Esophagus squamous epithelium (tissue), 5 donors: ENCODE results near the gene ZMYND19. TPM values are rescaled to one million over a fixed set of nuclear protein-coding genes. Genes with fewer than 3 reads are reported as not detected.

Source experiments
- DNase-seq: peaks from one replicate; lab custom pipeline; 2025; lab: John Stamatoyannopoulos, UW
- H3K27ac ChIP-seq, 4 donors: fragments of 200-600 bp; sonication (generic); one replicate each; pipeline ENCODE4 v1.5.1; 2016 to 2019; ENCODE audit warnings: mild to moderate bottlenecking in 1 of 4
- H3K27me3 ChIP-seq, 4 donors: fragments of 200-600 bp; sonication (generic); 1 replicate in 3 of 4; 2 replicates in 1 of 4; pipeline versions ENCODE4 v1.5.1 to v1.6.0; 2017 to 2021; ENCODE audit warnings: antibody characterized with exemption in 1 of 4
- H3K36me3 ChIP-seq, 3 donors: fragments of 200-600 bp; sonication (generic); one replicate each; pipeline ENCODE4 v1.5.1; 2016 to 2019
- H3K4me1 ChIP-seq, 3 donors: fragments of 200-600 bp; sonication (generic); one replicate each; pipeline ENCODE4 v1.5.1; 2017 to 2019
- H3K4me3 ChIP-seq, 4 donors: fragments of 200-600 bp; sonication (generic); 1 replicate in 3 of 4; 2 replicates in 1 of 4; pipeline ENCODE4 v1.5.1; 2016 to 2019; ENCODE audit warnings: mild to moderate bottlenecking in 2 of 4, moderate library complexity in 1 of 4
- H3K9me3 ChIP-seq, 3 donors: fragments of 200-600 bp; sonication (generic); one replicate each; pipeline ENCODE4 v1.5.1; 2016 to 2019
- POLR2A ChIP-seq, 4 donors: fragments of 450-650 bp; IDR thresholded peaks; one replicate each; pipeline ENCODE4 v1.6.1; 2017; ENCODE audit warnings: antibody characterized with exemption in 4 of 4, mild to moderate bottlenecking in 4 of 4, moderate library complexity in 3 of 4
- WGBS, 2 donors: methylation state at CpG; one replicate each; pipeline ENCODE4 v1.1.5; 2018; 5-methylcytosine and 5-hydroxymethylcytosine counted together
- intact Hi-C: fragments of 100-400 bp; cut with DNase I; formaldehyde crosslinking; loops from one replicate; pipeline ENCODE4 v1.15.0; 2022
- total RNA-seq, 4 donors: library from RNA; depleted of rRNA; stranded (reverse); fragments of >200 nt; gene quantifications; one replicate each; pipeline ENCODE4 v1.1.0, GENCODE V29; 2016
- TF ChIP-seq, protein P1 (sequence below), 6 experiments: fragments of 450-650 bp in 4 of 6; fragments of 200-600 bp in 2 of 6; sonication (generic) in 2 of 6; IDR thresholded peaks; one replicate each; pipeline ENCODE4 v1.5.1; 2016 to 2019; ENCODE audit warnings: antibody characterized with exemption in 6 of 6, mild to moderate bottlenecking in 4 of 6, moderate library complexity in 4 of 6
- donor health status: DM: yes; HTN: yes; CAD: no.

Gene ZMYND19
- total RNA-seq, 4 donors from 2014 or later, result 17.5 to 28.8 (median 25.2) TPM

DNA sequence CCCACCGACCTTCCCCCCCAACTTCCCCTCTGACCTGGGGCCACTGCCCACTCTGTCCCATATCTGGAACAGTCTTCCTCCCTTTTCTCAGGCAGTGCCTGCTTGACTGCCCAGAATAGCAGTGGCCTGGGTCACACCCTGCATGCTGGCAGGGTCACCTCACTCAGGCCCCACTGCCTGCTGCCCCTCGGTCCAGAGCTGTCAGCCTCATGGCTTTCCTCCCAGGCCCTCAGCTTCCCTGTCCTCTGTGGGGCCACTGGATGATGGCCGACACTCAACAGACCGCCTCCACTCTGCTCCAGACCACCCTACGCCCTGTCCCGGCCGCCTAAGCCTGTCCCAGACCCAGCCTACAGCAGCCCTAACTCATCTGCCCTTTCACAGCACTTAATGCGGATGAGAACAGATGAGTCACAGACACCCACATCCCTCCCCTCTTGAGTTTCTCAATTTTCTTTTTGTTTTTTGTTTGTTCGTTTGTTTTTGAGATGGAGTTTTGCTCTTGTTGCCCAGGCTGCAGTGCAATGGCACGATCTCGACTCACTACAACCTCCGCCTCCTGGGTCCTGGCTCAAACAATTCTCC lies 46.0 kb downstream of the ZMYND19 start:
- DNase-seq, result no peak
- WGBS, 2 donors, result 70 to 74% methylated on average over 12 of the region's 12 CpGs
- Histone ChIP-seq H3K27ac (peak overlapping the region in 2 of 4 donors; percentile 33 to 55), H3K4me3 (no peak overlapping the region), H3K9me3 (no peaks in the 10 kb centered on the region), H3K27me3 (no peaks in the 10 kb centered on the region), H3K36me3 (peaks cover 0 to 25% (median 0%) of the 10 kb centered on the region in 3 donors), H3K4me1 (peaks cover 0 to 18% (median 0%) of the 10 kb centered on the region in 3 donors)
- intact Hi-C loops, result no loop called here
- TF ChIP-seq, protein P1, sequence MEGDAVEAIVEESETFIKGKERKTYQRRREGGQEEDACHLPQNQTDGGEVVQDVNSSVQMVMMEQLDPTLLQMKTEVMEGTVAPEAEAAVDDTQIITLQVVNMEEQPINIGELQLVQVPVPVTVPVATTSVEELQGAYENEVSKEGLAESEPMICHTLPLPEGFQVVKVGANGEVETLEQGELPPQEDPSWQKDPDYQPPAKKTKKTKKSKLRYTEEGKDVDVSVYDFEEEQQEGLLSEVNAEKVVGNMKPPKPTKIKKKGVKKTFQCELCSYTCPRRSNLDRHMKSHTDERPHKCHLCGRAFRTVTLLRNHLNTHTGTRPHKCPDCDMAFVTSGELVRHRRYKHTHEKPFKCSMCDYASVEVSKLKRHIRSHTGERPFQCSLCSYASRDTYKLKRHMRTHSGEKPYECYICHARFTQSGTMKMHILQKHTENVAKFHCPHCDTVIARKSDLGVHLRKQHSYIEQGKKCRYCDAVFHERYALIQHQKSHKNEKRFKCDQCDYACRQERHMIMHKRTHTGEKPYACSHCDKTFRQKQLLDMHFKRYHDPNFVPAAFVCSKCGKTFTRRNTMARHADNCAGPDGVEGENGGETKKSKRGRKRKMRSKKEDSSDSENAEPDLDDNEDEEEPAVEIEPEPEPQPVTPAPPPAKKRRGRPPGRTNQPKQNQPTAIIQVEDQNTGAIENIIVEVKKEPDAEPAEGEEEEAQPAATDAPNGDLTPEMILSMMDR (IDR thresholded peaks at IDR 0.05), result no peak
- TF ChIP-seq POLR2A (IDR thresholded peaks at IDR 0.05), result no peak

- intact Hi-C loops, result no loop called here
- no peak for DNase-seq
- Histone ChIP-seq H3K4me3 (no peak overlapping the region), H3K27me3 (no peaks in the 10 kb centered on the region), H3K9me3 (no peaks in the 10 kb centered on the region), H3K4me1 (peaks cover 0 to 10% (median 0%) of the 10 kb centered on the region in 3 donors), H3K36me3 (peaks cover 0 to 25% (median 0%) of the 10 kb centered on the region in 3 donors), H3K27ac (peak overlapping the region in 1 of 4 donors; percentile 55)
- 90 to 92% methylated on average over 2 to 12 of the region's 25 CpGs for WGBS, 2 donors
- TF ChIP-seq POLR2A (IDR thresholded peaks at IDR 0.05), result no peak
- TF ChIP-seq, protein P1 (IDR thresholded peaks at IDR 0.05), result no peak
These were observed 46.9 kb downstream of the ZMYND19 start for GRCh38 chr9:137543237-137543963.

- H3K27ac ChIP-seq, result no peak overlapping the region
- H3K9me3 ChIP-seq, result no peaks in the 10 kb centered on the region
- 91 to 92% methylated on average over 14 to 15 of the region's 20 CpGs for WGBS, 2 donors
- H3K27me3 ChIP-seq, result no peaks in the 10 kb centered on the region
- no peak for DNase-seq
- H3K4me1 ChIP-seq, result peaks cover 0 to 1% (median 0%) of the 10 kb centered on the region in 3 donors
- intact Hi-C loops, result no loop called here
- TF ChIP-seq, protein P1 (IDR thresholded peaks at IDR 0.05), result no peak
- no peak for TF ChIP-seq POLR2A (IDR thresholded peaks at IDR 0.05)
- peaks cover 0 to 25% (median 0%) of the 10 kb centered on the region in 3 donors for H3K36me3 ChIP-seq
- no peak overlapping the region for H3K4me3 ChIP-seq
These were observed 47.8 kb downstream of the ZMYND19 start for GRCh38 chr9:137542486-137542885.

GRCh38 chr9:137540536-137540935 lies 49.8 kb downstream of the ZMYND19 start:
- intact Hi-C loops, result no loop called here
- WGBS, 2 donors, result 87 to 88% methylated on average over 3 to 13 of the region's 18 CpGs

More at GRCh38 chr9:137540536-137540935, 49.8 kb downstream of the ZMYND19 start:
- Histone ChIP-seq H3K4me3 (no peak overlapping the region), H3K36me3 (peaks cover 0 to 25% (median 0%) of the 10 kb centered on the region in 3 donors), H3K27ac (no peak overlapping the region), H3K27me3 (no peaks in the 10 kb centered on the region), H3K4me1 (no peaks in the 10 kb centered on the region), H3K9me3 (no peaks in the 10 kb centered on the region)
- no peak for DNase-seq
- no peak for TF ChIP-seq POLR2A (IDR thresholded peaks at IDR 0.05)
- TF ChIP-seq, protein P1 (IDR thresholded peaks at IDR 0.05), result no peak
